D721Med (cell line): ENCODE data around the gene ACSL1.

Source experiments
- DNase-seq: peaks from one replicate; pipeline ENCODE4 v3.0.0; 2011; ENCODE audit warnings: low spot score; ENCODE audit not compliant: insufficient read length
- FAIRE-seq: peaks from 2 replicates; lab custom pipeline; 2011; peaks lifted over from hg19 to GRCh38; lab: Jason Lieb, UNC
- CTCF ChIP-seq: IDR thresholded peaks from 2 replicates; pipeline ENCODE4 v1.5.1; 2012; ENCODE audit warnings: mild to moderate bottlenecking, control low read depth; ENCODE audit not compliant: insufficient read depth; ENCODE audit errors: missing control alignments

The ACSL1 gene

DNA sequence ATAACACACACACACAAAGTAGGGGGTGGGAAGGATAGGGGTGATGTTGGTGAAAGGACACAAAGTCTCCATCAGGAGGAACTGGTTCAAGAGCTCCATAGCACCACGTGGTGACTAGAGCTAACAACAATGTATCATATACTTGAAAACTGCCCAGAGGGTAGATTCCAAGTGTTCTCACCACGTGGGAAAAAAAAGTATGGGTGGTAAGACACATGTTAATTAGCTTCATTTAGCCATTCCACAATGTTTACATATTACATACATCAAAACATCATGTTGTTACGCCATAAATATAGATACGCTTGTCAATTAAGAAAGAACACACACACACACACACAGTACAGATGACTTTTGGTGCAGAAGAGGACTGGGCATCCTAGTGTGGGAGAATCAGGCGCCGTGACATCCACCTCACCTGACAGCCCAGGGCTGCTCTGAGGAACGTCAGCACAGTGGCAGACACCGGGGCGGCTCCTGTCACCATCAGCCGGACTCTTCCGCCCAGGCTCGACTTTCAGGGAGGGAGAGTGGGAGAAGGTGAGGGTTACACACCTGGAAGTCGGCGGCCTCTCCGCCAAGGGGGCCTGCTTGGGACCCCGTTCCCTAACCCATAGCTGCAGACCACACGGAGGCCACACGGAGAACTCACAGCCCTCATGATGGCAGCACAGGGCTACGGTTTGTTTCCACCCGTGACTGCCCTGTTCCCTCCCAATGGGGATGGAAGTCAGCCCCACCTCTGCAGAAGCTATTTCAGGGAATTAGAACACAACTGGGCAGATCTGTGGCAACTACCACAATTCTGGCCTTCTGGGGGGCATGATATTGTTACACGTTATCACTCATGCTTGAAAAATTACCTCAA is 60.1 kb downstream of the ACSL1 start:
- DNase-seq: no peak
- TF ChIP-seq CTCF: no peak
- FAIRE-seq: no peak

DNA sequence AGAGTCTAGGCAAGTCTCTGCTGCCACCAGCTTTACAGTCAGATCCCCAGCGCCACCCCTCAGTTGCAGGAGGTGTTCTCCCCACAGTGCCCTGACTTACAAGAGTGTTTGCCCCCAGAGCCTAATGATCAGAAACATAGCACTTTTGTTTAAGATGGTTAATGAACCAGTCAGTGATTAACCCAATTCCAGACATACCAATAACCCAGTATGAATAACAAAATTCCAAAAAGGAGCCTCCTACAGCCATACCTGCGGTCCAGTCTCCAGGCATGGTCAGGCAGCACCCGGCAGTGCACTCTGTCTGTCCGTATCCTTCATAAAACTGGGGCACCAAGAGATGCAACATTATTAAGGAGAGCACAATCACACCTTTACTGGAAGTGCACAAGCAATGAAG is 61.2 kb downstream of the ACSL1 start:
- no peak for FAIRE-seq
- DNase-seq: no peak
- TF ChIP-seq CTCF: no peak

DNA sequence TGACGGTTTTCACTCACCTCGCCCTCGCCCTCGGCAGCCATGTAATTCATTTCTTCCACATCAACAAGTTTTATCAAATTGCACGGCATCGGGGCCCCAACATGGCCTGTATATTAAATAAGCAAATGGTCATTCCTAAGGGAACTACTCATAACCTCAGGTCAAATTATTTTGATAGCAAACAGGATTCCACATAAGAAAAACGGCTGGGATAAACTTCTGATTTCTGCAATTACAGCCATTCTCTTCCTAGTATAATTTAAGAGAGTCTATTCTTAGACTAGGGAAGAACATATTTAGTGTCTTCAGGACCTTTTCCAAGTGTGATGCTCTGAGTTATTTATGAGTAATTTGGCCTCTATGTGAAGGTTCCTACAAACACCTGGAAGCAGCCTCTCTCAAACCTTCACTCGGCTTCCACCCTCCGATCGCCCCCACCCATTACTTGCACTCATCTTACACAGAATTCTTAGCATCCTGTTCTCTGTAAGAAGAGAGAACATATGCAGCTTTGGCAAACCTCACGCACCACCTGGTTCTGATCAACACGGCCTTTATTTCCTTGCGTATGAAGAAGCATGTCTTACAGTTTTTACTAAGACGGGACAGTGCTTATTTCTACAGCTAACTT is 62.5 kb downstream of the ACSL1 start:
- no peak for DNase-seq
- FAIRE-seq: no peak
- no peak for TF ChIP-seq CTCF

GRCh38 chr4:184762100-184762499 is 63.7 kb downstream of the ACSL1 start:
- no peak for TF ChIP-seq CTCF
- FAIRE-seq: no peak
- no peak for DNase-seq

DNA sequence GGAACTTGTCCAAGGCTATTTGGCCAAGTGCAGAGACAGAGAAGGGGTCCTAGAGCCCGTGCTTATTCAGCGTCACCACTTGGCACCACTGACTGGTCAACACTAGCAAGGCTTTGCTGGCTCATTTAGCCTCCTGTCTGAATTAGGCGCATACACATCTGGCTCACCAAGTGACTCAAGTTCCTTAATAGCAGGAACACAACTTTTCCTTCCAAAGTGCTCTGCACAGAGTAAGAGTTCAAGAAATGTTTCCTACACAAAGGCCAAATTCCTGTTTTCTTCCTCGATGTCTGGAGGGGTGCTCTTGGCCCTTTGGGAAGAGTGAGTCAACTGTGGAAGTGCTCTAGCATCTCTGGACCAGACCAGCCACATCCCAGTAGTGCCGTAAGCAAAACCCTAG is 65.1 kb downstream of the ACSL1 start:
- no peak for TF ChIP-seq CTCF
- FAIRE-seq: no peak
- DNase-seq: no peak

DNA sequence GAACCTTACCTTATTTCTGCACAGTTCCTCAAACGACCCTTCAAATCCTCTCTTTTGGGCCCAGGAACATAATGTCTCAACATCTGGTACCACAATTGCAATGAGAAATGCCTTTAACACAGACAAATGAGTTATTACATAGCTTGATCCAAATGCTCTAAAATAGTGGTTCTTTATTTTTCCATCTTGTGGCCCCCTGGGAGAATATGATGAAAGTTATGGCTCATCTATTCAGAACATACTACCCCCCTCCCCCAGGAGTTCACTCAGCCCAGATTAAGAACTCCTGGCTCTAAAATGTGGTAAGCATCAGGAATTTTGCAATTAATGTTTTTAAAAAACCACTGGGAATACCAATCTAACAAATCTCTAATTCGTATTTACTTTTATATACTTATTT is 68.0 kb downstream of the ACSL1 start:
- DNase-seq: no peak
- TF ChIP-seq CTCF: no peak
- no peak for FAIRE-seq

- TF ChIP-seq CTCF: no peak
- DNase-seq: no peak
- no peak for FAIRE-seq
These were observed 69.4 kb downstream of the ACSL1 start for GRCh38 chr4:184756399-184756798.
